HCT116 (cell line): ENCODE data around the gene CLEC2B. TPM values are rescaled to one million over a fixed set of nuclear protein-coding genes. Genes with fewer than 3 reads are reported as not detected.

Source experiments
- ATAC-seq: fragments of 200-7000 bp; cut with Tn5 transposase; 2 replicates; pipeline ENCODE4 v1.9.1; 2020; ENCODE audit warnings: mild to moderate bottlenecking, moderate library complexity
- BruUV-seq: library from RNA; stranded (reverse); fragments of 400-500 nt; replicated peaks from 2 replicates; lab custom pipeline; 2021; lab: Mats Ljungman, UMichigan
- CTCF ChIA-PET: fragments of 300-600 bp; sonication (Branson Sonifier 250); formaldehyde crosslinking; loops from one replicate; lab custom pipeline; 2021; ENCODE audit warnings: antibody characterized with exemption; lab: Charles Lee
- POLR2A ChIA-PET: fragments of 300-600, 350-600 bp; sonication (Branson Sonifier 250); formaldehyde crosslinking; loops from one replicate; lab custom pipeline; 2021; ENCODE audit warnings: antibody characterized with exemption; lab: Charles Lee
- RAD21 ChIA-PET, 2 experiments: fragments of 300-600 bp; sonication (Branson Sonifier 250); formaldehyde crosslinking; loops; one replicate each; lab custom pipeline; 2023; ENCODE audit warnings: low total read pairs in 2 of 2; ENCODE audit not compliant: uncharacterized antibody in 2 of 2, unreplicated experiment in 2 of 2, low non-redundant PET in 1 of 2; lab: Charles Lee
- DNase-seq: peaks from one replicate; pipeline ENCODE4 v3.0.0-alpha.2; 2010; ENCODE audit warnings: low read depth, low spot score
- H2AFZ ChIP-seq: fragments of 200-600 bp; shearing (Covaris generic), sonication (generic); 2 replicates; pipeline ENCODE4 v1.6.1; 2017; ENCODE audit warnings: low read depth, mixed run types, mixed read lengths, antibody characterized with exemption, low read length; ENCODE audit not compliant: poor library complexity, severe bottlenecking
- H3K27ac ChIP-seq: 2 replicates; pipeline ENCODE4 v1.5.1; 2012; ENCODE audit warnings: low read depth, low read length
- H3K27me3 ChIP-seq: fragments of 200-600 bp; sonication (generic); 2 replicates; pipeline ENCODE4 v1.6.1; 2016; ENCODE audit warnings: mixed run types, low read length, mixed read lengths; ENCODE audit not compliant: insufficient read depth
- H3K36me3 ChIP-seq, 2 experiments: fragments of 200-500 bp in 1 of 2; fragments of 200-600 bp in 1 of 2; sonication (Bioruptor generic) in 1 of 2; sonication (generic) in 1 of 2; 2 replicates each; pipeline versions ENCODE4 v1.5.1 to v1.6.1; 2014 to 2016; ENCODE audit warnings: low read length in 2 of 2, inconsistent platforms in 1 of 2, mixed read lengths in 1 of 2, mixed run types in 1 of 2; ENCODE audit not compliant: insufficient read depth in 2 of 2, control insufficient read depth in 1 of 2
- H3K4me1 ChIP-seq, 2 experiments: fragments of 200-600 bp in 1 of 2; sonication (generic) in 1 of 2; 2 replicates each; pipeline versions ENCODE4 v1.5.1 to v1.6.1; 2012 to 2017; ENCODE audit warnings: low read length in 2 of 2, inconsistent platforms in 1 of 2, mild to moderate bottlenecking in 1 of 2, mixed read lengths in 1 of 2, mixed run types in 1 of 2, moderate library complexity in 1 of 2; ENCODE audit not compliant: insufficient read depth in 2 of 2, control insufficient read depth in 1 of 2
- H3K4me2 ChIP-seq: fragments of 200-600 bp; sonication (generic); 2 replicates; pipeline ENCODE4 v1.6.1; 2017; ENCODE audit warnings: mixed run types, low read length, mixed read lengths
- H3K4me3 ChIP-seq, 2 experiments: fragments of 200-600 bp in 1 of 2; sonication (generic) in 1 of 2; replicated peaks in 1 of 2; 2 replicates each; pipeline ENCODE4 v1.5.1; 2011 to 2016; ENCODE audit warnings: low read length in 2 of 2, control low read depth in 1 of 2, low read depth in 1 of 2, mild to moderate bottlenecking in 1 of 2, mixed read lengths in 1 of 2, mixed run types in 1 of 2
- H3K79me2 ChIP-seq: fragments of 200-600 bp; sonication (generic); 2 replicates; pipeline ENCODE4 v1.6.1; 2017; ENCODE audit warnings: mild to moderate bottlenecking, mixed run types, low read length, moderate library complexity, mixed read lengths; ENCODE audit not compliant: insufficient read depth
- H3K9ac ChIP-seq: fragments of 200-600 bp; sonication (generic); 2 replicates; pipeline ENCODE4 v1.6.1; 2016; ENCODE audit warnings: low read length, mixed read lengths
- H3K9me2 ChIP-seq: fragments of 200-600 bp; sonication (generic), shearing (Covaris generic); 2 replicates; pipeline ENCODE4 v1.6.1; 2017; ENCODE audit warnings: mixed run types, mild to moderate bottlenecking, moderate library complexity; ENCODE audit not compliant: insufficient read depth
- H3K9me3 ChIP-seq, 2 experiments: fragments of 200-500 bp in 1 of 2; fragments of 200-600 bp in 1 of 2; sonication (Bioruptor generic) in 1 of 2; sonication (generic) in 1 of 2; 2 replicates each; pipeline ENCODE4 v1.6.1; 2014 to 2017; ENCODE audit warnings: low read length in 2 of 2, mixed read lengths in 2 of 2, inconsistent platforms in 1 of 2, low read depth in 1 of 2, mild to moderate bottlenecking in 1 of 2, mixed run types in 1 of 2, moderate library complexity in 1 of 2; ENCODE audit not compliant: control insufficient read depth in 1 of 2, insufficient read depth in 1 of 2
- H4K20me1 ChIP-seq: fragments of 200-600 bp; sonication (generic), shearing (Covaris generic); 2 replicates; pipeline ENCODE4 v1.6.1; 2017; ENCODE audit warnings: mixed run types, mild to moderate bottlenecking, moderate library complexity; ENCODE audit not compliant: insufficient read depth
- CEBPB ChIP-seq: IDR thresholded peaks from 2 replicates; pipeline ENCODE4 v1.6.1; 2012; ENCODE audit warnings: low read depth
- ELF1 ChIP-seq: IDR thresholded peaks from 2 replicates; pipeline ENCODE4 v1.6.1; 2012; ENCODE audit warnings: low read depth, borderline replicate concordance
- EZH2 ChIP-seq: fragments of 200-600 bp; sonication (generic); IDR thresholded peaks from 2 replicates; pipeline ENCODE4 v1.6.1; 2017; ENCODE audit warnings: antibody characterized with exemption, mixed run types
- FOSL1 ChIP-seq: IDR thresholded peaks from 2 replicates; pipeline ENCODE4 v1.6.1; 2012; ENCODE audit warnings: low read depth
- POLR2A ChIP-seq: IDR thresholded peaks from 2 replicates; pipeline ENCODE4 v1.7.0; 2011; ENCODE audit warnings: borderline replicate concordance; ENCODE audit not compliant: insufficient read depth, insufficient read length; ENCODE audit errors: extremely low read depth
- POLR2AphosphoS5 ChIP-seq: IDR thresholded peaks from 2 replicates; pipeline ENCODE4 v1.6.1; 2011; ENCODE audit warnings: mild to moderate bottlenecking, low read depth, low read length, moderate library complexity
- RAD21 ChIP-seq: IDR thresholded peaks from 2 replicates; pipeline ENCODE4 v1.6.1; 2012; ENCODE audit warnings: low read depth, mild to moderate bottlenecking
- SIN3A ChIP-seq: IDR thresholded peaks from 2 replicates; pipeline ENCODE4 v1.6.1; 2012; ENCODE audit warnings: low read depth
- SRF ChIP-seq: IDR thresholded peaks from 2 replicates; pipeline ENCODE4 v1.6.1; 2012; ENCODE audit warnings: low read depth
- YY1 ChIP-seq: IDR thresholded peaks from 2 replicates; pipeline ENCODE4 v1.6.1; 2011; ENCODE audit warnings: low read length, low read depth, moderate library complexity, mild to moderate bottlenecking; ENCODE audit not compliant: insufficient replicate concordance; ENCODE audit errors: extremely low read depth
- ZNF274 ChIP-seq: fragments of 200-500 bp; sonication (Bioruptor generic); IDR thresholded peaks from 2 replicates; pipeline ENCODE4 v1.6.1; 2014; ENCODE audit warnings: mild to moderate bottlenecking, low read depth, low read length, inconsistent platforms
- intact Hi-C: fragments of 100-400 bp; cut with micrococcal nuclease; formaldehyde crosslinking; loops from 2 replicates; pipeline ENCODE4 v1.10.0; 2022
- total RNA-seq: library from RNA; stranded (reverse); gene quantifications from one replicate; pipeline ENCODE4 v1.2.1, GENCODE V29; 2021; ENCODE audit not compliant: unreplicated experiment
- TF ChIP-seq, protein P1 (sequence below): IDR thresholded peaks from 2 replicates; pipeline ENCODE4 v1.6.1; 2012
- TF ChIP-seq, protein P2 (sequence below), 3 experiments: fragments of 200-600 bp in 1 of 3; sonication (generic) in 1 of 3; IDR thresholded peaks in 2 of 3; conservative IDR thresholded peaks in 1 of 3; 2 replicates each; pipeline ENCODE4 v1.5.1; 2012 to 2017; ENCODE audit warnings: low read depth in 2 of 3, low read length in 2 of 3, antibody characterized with exemption in 1 of 3, borderline replicate concordance in 1 of 3, control low read depth in 1 of 3, mild to moderate bottlenecking in 1 of 3, mixed read lengths in 1 of 3, mixed run types in 1 of 3, moderate library complexity in 1 of 3; ENCODE audit not compliant: insufficient read depth in 1 of 3
- TF ChIP-seq, protein P3 (sequence below): IDR thresholded peaks from 2 replicates; pipeline ENCODE4 v1.6.1; 2011; ENCODE audit warnings: mild to moderate bottlenecking, low read length, moderate library complexity; ENCODE audit not compliant: insufficient replicate concordance; ENCODE audit errors: extremely low read depth
- TF ChIP-seq, protein P4 (sequence below): IDR thresholded peaks from 2 replicates; pipeline ENCODE4 v1.6.1; 2012

The CLEC2B gene
- total RNA-seq, 1 experiment from 2014 or later: not detected

DNA sequence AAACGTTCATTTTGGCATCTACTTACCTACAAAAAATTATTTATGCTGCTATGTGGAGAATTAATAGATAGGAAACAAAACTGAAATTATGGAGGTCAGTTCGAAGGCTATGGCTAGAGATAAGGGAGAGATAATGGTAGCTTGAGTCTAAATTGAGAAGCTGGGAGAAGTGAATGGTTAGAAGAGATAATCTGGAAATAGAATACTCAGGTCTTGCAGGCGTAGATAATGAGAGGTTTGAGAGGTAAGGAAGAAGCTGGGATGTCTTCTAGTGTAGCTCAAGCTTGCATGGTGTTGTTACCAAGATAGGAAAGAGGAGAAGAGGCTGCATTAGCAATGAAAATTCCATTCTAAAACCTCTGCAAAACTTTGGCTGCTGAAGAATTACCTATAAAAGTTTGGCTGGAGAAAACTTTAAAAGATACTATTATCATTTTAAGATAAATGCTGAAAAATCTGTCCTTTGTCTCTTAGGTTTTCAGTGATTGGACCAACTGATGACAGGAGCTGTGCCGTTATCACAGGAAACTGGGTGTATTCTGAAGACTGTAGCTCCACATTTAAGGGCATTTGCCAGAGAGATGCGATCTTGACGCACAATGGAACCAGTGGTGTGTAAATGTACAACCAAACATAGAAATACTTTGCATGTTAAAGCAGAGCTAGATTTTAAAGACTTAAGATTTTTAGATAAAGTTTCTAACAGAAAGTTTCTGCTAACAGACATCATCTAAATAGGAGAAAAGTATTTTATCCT lies 26.2 kb upstream of the CLEC2B start:
- Histone ChIP-seq H3K27ac (no peak overlapping the region), H3K27me3 (peaks cover 46% of the 10 kb centered on the region), H3K9ac (no peak overlapping the region)
- no peak for DNase-seq
- TF ChIP-seq SIN3A (no peak), CEBPB (no peak), RAD21 (no peak), EZH2 (no peak), SRF (no peak), YY1 (no peak), ELF1 (no peak), POLR2A (no peak), FOSL1 (no peak), ZNF274 (no peak), POLR2AphosphoS5 (no peak)
- TF ChIP-seq, protein P1, sequence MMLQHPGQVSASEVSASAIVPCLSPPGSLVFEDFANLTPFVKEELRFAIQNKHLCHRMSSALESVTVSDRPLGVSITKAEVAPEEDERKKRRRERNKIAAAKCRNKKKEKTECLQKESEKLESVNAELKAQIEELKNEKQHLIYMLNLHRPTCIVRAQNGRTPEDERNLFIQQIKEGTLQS: no peak
- TF ChIP-seq, protein P2, sequence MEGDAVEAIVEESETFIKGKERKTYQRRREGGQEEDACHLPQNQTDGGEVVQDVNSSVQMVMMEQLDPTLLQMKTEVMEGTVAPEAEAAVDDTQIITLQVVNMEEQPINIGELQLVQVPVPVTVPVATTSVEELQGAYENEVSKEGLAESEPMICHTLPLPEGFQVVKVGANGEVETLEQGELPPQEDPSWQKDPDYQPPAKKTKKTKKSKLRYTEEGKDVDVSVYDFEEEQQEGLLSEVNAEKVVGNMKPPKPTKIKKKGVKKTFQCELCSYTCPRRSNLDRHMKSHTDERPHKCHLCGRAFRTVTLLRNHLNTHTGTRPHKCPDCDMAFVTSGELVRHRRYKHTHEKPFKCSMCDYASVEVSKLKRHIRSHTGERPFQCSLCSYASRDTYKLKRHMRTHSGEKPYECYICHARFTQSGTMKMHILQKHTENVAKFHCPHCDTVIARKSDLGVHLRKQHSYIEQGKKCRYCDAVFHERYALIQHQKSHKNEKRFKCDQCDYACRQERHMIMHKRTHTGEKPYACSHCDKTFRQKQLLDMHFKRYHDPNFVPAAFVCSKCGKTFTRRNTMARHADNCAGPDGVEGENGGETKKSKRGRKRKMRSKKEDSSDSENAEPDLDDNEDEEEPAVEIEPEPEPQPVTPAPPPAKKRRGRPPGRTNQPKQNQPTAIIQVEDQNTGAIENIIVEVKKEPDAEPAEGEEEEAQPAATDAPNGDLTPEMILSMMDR (IDR thresholded peaks at IDR 0.05 in 2 of 3, conservative IDR thresholded peaks at IDR 0.05 in 1 of 3; ENCODE audit: borderline replicate concordance in 1 of 3, insufficient read depth in 1 of 3, low read depth in 2 of 3, low read length in 2 of 3): no peak
- TF ChIP-seq, protein P3, sequence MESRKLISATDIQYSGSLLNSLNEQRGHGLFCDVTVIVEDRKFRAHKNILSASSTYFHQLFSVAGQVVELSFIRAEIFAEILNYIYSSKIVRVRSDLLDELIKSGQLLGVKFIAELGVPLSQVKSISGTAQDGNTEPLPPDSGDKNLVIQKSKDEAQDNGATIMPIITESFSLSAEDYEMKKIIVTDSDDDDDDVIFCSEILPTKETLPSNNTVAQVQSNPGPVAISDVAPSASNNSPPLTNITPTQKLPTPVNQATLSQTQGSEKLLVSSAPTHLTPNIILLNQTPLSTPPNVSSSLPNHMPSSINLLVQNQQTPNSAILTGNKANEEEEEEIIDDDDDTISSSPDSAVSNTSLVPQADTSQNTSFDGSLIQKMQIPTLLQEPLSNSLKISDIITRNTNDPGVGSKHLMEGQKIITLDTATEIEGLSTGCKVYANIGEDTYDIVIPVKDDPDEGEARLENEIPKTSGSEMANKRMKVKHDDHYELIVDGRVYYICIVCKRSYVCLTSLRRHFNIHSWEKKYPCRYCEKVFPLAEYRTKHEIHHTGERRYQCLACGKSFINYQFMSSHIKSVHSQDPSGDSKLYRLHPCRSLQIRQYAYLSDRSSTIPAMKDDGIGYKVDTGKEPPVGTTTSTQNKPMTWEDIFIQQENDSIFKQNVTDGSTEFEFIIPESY: no peak
- TF ChIP-seq, protein P4, sequence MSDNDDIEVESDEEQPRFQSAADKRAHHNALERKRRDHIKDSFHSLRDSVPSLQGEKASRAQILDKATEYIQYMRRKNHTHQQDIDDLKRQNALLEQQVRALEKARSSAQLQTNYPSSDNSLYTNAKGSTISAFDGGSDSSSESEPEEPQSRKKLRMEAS: no peak
- TF ChIP-seq, all 23 proteins: peak for 0
- H3K4me1 ChIP-seq: no peaks in the 10 kb centered on the region
- H4K20me1 ChIP-seq: no peaks in the 10 kb centered on the region
- no peaks in the 10 kb centered on the region for H3K79me2 ChIP-seq
- ChIA-PET RAD21 (no interaction called here), POLR2A (interaction anchor here (1.1 kb wide), 1 partner anchor 65 kb away, joined by 4 read pairs; no protein-coding TSS in a partner anchor), CTCF (no interaction called here)
- intact Hi-C loops: no loop called here
- H3K9me2 ChIP-seq: no peaks in the 10 kb centered on the region
- no peak for ATAC-seq
- H2AFZ ChIP-seq: no peak overlapping the region
- no peak overlapping the region for H3K4me2 ChIP-seq
- no peaks in the 10 kb centered on the region for H3K36me3 ChIP-seq
- H3K9me3 ChIP-seq: no peaks in the 10 kb centered on the region
- no peak overlapping the region for H3K4me3 ChIP-seq
- no TSS peak for BruUV-seq
